PFSK-1 (cell line): ENCODE measurements around the gene STON2.

ENCODE experiments used
- FOXP2 ChIP-seq: optimal IDR thresholded peaks from 2 replicates; pipeline ENCODE3; 2011; ENCODE audit warnings: borderline replicate concordance, control low read depth, inconsistent platforms; ENCODE audit not compliant: insufficient read depth; ENCODE audit errors: extremely low read length, extremely low read depth
- POLR2AphosphoS5 ChIP-seq: IDR thresholded peaks from 2 replicates; pipeline ENCODE4 v1.6.1; 2012; ENCODE audit warnings: low read depth, mild to moderate bottlenecking, control low read depth, low read length, moderate library complexity
- SIN3A ChIP-seq: IDR thresholded peaks from 2 replicates; pipeline ENCODE4 v1.6.1; 2012; ENCODE audit warnings: mild to moderate bottlenecking, low read length, moderate library complexity, borderline replicate concordance; ENCODE audit not compliant: insufficient read depth
- TAF1 ChIP-seq: IDR thresholded peaks from 2 replicates; pipeline ENCODE4 v1.6.1; 2012; ENCODE audit warnings: low read length, control low read depth, borderline replicate concordance; ENCODE audit not compliant: insufficient read depth
- TF ChIP-seq, protein P1 (sequence below), 2 experiments: IDR thresholded peaks; 2 replicates each; pipeline versions ENCODE4 v1.6.1 to v1.8.0; 2011 to 2012; ENCODE audit warnings: low read depth in 2 of 2, low read length in 2 of 2, control low read depth in 1 of 2, inconsistent platforms in 1 of 2, mild to moderate bottlenecking in 1 of 2, moderate library complexity in 1 of 2; ENCODE audit not compliant: insufficient read depth in 1 of 2

Gene STON2

DNA sequence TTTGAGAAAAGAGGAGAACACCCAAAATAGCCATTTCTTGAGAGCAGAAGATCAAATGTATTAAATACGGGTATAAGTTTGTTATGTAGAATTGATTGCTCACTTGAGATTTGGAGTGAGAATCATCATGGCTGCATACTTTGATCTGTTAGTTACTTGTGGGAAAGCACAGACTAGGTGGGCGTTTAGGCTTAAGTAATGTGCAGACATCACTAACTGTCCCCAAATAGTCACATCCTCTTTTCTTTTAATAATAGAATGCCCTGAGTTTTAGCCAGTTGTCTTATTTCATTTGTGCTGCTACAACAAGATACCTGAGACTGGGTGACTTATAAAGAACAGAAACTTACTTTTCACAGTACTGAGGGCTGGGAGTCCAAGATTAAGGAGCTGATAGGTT lies 165.0 kb downstream of the STON2 start:
- TF ChIP-seq FOXP2 (no peak), TAF1 (no peak), POLR2AphosphoS5 (no peak), SIN3A (no peak)
- TF ChIP-seq, protein P1, sequence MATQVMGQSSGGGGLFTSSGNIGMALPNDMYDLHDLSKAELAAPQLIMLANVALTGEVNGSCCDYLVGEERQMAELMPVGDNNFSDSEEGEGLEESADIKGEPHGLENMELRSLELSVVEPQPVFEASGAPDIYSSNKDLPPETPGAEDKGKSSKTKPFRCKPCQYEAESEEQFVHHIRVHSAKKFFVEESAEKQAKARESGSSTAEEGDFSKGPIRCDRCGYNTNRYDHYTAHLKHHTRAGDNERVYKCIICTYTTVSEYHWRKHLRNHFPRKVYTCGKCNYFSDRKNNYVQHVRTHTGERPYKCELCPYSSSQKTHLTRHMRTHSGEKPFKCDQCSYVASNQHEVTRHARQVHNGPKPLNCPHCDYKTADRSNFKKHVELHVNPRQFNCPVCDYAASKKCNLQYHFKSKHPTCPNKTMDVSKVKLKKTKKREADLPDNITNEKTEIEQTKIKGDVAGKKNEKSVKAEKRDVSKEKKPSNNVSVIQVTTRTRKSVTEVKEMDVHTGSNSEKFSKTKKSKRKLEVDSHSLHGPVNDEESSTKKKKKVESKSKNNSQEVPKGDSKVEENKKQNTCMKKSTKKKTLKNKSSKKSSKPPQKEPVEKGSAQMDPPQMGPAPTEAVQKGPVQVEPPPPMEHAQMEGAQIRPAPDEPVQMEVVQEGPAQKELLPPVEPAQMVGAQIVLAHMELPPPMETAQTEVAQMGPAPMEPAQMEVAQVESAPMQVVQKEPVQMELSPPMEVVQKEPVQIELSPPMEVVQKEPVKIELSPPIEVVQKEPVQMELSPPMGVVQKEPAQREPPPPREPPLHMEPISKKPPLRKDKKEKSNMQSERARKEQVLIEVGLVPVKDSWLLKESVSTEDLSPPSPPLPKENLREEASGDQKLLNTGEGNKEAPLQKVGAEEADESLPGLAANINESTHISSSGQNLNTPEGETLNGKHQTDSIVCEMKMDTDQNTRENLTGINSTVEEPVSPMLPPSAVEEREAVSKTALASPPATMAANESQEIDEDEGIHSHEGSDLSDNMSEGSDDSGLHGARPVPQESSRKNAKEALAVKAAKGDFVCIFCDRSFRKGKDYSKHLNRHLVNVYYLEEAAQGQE (IDR thresholded peaks at IDR 0.05; ENCODE audit: insufficient read depth in 1 of 2, low read depth in 2 of 2, low read length in 2 of 2), result no peak

DNA sequence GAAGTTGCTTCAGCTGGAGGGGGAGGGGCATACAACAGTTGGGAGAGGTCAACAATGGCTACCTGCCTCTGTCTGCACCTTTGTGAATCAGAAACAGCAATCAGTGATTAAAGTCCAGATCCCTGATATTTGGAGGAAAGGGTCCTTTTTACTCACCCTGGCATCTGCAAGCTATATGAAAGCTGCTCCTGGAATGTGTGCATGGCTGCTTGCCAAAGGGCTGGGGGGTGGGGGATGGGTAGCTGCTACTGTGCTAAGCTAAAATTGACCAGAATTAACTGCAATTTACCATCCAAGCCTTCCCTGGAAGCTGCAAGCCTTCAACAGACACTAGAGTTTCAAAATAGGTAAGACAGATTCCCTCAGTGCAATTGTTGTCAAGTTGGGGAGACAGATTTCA lies 165.8 kb downstream of the STON2 start:
- TF ChIP-seq SIN3A (no peak), FOXP2 (no peak), TAF1 (no peak), POLR2AphosphoS5 (no peak)
- TF ChIP-seq, protein P1 (IDR thresholded peaks at IDR 0.05; ENCODE audit: insufficient read depth in 1 of 2, low read depth in 2 of 2, low read length in 2 of 2), result no peak

DNA sequence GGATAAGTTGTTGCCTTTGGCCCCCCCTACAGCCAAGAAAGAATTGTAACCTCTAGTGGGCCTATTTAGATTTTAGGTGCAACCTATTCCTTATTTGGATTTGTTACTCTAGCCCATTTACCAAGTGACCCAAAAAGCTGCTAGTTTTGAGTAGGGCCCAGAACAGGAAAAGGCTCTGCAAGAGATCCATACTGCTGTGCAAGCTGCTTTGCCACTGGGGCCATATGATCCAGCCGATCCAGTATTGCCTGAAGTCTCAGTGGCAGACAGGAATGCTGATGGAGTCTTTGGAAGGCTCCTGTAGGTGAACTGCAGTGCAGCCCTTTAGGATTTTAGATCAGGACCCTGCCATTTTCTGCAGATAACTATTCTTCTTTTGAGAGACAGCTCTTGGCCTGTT lies 166.5 kb downstream of the STON2 start:
- TF ChIP-seq SIN3A (no peak), POLR2AphosphoS5 (no peak), TAF1 (no peak)

DNA sequence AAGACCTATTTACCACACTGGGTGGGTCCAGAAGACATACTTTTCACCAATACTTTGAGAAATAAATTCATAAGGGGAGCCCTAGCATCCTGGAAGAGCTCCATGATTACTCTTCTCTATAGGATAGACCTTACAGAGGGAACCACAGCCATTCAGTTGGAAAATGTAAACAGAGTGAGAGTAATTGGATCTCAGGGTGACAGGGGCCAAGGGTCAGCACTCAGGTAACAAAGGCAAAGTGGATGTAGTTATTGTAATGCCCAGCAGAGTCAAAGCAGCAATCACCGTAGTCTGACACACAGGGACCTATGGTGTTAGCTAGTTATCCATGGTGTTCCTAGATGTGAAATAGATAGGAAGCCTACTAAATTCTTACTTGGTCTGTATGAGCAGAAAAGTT lies 168.6 kb downstream of the STON2 start:
- TF ChIP-seq TAF1 (no peak), FOXP2 (no peak), SIN3A (no peak), POLR2AphosphoS5 (no peak)
- TF ChIP-seq, protein P1 (IDR thresholded peaks at IDR 0.05; ENCODE audit: insufficient read depth in 1 of 2, low read depth in 2 of 2, low read length in 2 of 2), result no peak

DNA sequence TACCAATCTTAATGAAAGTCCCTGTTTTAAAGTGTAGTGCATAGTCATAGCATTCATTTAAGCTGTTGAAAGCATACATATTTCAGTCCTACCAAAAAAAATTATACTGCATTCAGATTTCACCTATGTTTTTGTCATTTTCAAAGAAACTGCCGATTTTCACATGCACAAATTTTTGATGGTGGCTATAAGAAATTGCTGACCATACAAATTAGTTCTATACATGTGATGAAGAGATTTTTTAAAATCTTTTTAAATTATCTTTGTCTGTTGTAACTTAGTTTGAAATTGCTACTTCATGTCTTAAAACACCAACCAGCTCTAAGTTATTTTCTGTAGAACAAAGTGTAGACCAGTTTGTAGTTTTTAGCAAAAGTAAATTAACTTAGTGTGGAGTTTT lies 175.9 kb downstream of the STON2 start:
- TF ChIP-seq TAF1, result no peak
- no peak for TF ChIP-seq FOXP2
- TF ChIP-seq POLR2AphosphoS5, result no peak
- TF ChIP-seq, protein P1 (IDR thresholded peaks at IDR 0.05; ENCODE audit: insufficient read depth in 1 of 2, low read depth in 2 of 2, low read length in 2 of 2), result no peak
- TF ChIP-seq SIN3A, result no peak
